NAMALWA (cell line): ENCODE measurements around the gene ACAT2.
"Not testable (repeated sequence)": the region's sequence is repeated elsewhere in the genome, so short reads cannot be mapped to it uniquely, and the experiment has no call there.

Experiments
- DNase-seq: peaks from one replicate; pipeline ENCODE4 v3.0.0-alpha.2; 2015; ENCODE audit warnings: low spot score

ACAT2 gene

DNA sequence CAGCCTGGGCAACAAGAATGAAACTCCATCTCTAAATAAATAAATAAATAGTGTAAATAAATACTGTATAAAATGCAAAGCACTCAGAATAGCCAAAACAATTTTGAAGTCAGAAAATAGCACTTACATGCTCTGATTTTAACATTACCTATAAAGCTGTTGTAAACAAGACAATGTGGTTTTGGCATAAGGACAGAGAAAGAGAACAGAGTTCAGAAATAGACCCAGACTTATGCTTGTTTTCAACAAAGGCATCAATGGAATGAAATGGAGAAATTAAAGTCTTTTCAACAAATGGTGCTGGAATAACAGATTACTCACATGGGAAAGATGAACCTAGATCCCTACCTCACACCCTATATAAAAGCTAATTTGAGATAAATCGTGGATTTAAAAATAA lies 10.4 kb downstream of the ACAT2 start:
- DNase-seq, result no peak

DNA sequence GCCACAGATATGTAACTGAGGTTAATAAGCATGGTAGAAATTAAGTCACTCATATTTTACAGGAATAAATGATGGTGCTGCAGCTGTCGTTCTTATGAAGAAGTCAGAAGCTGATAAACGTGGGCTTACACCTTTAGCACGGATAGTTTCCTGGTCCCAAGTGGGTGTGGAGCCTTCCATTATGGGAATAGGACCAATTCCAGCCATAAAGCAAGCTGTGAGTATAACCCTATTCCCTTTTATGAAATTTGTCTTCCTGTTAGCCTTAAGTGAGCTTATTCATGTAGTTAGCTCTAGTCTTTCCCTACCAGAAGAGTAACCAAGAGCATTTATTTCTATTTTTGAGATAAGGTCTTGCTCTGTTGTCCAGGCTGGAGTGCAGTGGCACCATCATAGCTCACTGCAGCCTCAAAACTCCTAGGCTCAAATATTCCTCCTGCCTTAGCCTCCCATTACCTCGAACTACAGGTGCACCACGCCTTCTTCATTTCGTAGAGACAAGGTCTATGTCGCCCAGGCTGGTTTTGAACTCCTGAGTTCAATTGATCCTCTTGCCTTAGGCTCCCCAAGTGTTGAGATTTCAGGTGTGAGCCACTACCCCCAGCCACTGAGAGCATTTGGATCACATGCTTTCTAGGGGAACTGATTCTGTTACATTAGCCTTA lies 15.5 kb downstream of the ACAT2 start:
- no peak for DNase-seq

DNA sequence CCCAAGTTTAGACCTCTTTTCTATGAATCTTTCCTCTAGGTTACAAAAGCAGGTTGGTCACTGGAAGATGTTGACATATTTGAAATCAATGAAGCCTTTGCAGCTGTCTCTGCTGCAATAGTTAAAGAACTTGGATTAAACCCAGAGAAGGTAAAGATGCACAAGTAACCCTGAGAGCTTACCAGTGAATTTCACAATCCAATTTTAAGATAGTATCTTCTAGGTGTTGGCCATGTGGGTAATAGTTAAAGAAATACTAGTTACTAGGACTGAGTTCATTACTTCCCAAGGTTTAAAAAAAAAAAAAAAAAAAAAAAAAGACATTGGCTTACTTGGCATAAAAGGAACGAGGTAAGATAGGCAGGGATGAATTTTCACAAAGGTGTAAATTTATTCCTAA lies 16.3 kb downstream of the ACAT2 start:
- no peak for DNase-seq

DNA sequence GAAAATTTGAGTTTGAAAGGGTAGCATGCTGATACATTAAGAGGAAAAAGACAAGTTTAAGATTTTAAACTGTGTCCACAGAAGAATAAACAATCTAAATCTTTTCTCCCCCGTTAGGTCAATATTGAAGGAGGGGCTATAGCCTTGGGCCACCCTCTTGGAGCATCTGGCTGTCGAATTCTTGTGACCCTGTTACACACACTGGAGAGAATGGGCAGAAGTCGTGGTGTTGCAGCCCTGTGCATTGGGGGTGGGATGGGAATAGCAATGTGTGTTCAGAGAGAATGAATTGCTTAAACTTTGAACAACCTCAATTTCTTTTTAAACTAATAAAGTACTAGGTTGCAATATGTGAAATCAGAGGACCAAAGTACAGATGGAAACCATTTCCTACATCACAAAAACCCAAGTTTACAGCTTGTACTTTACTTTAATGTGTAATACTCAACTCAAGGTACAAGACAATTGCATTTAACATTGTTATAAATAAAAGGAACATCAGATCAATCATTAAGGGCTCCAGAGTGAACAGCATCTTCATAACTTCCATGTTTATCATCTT lies 16.8 kb downstream of the ACAT2 start:
- no peak for DNase-seq

DNA sequence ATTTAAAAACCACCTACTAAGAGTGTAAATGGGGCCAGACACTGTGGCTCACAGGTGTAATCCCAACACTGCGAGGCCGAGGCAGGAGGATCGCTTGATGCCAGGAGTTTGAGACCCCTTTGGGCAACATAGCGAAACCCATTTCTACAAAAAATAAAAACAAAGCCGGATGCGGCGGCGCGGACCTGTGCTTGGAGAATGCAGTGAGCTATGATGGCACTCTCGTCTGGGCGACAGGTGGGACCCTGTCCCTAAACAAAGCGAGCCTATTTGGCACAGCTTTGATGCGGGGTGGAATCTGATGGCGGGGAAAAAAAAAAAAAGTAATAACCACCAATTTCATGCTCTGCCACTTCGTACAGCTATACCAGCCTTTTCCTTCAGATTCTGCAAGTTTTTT lies 26.4 kb downstream of the ACAT2 start:
- no peak for DNase-seq

DNA sequence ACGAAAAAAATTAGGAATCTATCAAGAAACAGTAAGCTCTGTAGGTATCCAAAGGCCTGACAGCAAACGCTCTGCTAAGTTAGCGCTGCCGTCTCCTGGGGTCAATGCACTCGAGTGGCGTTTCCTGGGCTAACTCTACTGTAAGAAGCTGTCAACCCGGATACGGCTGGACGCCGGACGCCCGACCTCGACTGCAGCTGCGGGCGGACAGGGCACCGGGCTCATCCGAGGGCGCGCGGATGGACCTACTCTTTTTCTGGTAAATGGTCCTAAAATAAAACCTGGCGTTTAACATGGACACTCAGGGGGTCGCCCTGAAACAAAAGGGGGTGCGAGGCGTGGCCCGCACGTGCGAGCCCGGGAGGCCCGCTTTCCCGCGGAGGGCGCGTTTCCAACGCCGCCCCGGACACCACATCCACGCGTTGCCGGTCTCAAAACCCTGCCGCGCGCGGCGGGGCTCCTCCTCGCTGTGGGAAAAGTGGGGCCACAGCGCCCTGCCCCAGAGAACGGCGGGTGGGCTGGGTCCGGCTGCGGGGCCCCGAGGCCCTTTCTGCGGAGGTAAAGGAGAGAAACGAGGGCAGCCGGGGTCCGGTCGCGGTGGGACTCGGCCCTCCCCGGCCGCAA lies 27.0 kb downstream of the ACAT2 start:
- DNase-seq, result peak; percentile 45

DNA sequence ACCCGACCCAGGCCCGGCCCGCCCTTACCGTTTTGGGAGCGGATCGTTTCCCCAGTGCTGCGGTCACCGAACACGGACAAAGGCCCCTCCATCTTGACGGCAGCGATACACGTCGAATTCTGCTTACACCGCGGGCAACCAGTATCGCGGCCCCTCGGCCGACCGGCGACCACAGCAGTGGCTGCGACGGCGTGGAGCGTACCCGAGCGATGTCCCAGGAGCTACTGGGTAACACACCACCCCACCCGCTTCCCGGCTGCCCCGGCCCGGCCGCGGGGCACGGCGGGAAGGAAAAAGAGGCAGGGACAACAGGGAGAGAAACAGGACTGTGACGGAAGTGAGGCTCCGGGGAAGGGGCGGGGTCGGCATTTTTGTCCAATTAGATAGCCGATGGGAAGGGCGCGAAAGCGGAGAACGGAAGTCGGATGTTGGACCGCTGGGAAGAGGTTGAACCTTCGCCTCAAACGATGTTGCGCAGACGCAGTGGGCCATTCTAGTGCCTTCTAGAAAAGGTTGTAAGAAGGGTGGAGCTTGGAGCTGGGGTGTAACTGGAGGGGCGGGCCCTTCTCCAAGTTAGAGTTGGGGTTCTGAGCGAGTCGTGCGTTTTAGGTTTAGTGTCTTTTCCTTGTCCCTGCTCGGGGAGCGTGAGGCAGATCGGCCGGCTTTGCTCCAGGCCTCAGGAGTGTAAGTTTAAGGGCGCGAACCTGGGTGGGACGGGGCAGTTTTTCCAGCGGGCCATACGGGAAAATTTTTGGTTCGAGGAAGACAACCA lies 27.7 kb downstream of the ACAT2 start, which contains the start of gene TCP1:
TSS of gene TCP1 (minus strand) at position 226 of the 772 bp plus-strand sequence. CDS start at position 92, 134 bp downstream.
- DNase-seq, result peak; percentile 99

DNA sequence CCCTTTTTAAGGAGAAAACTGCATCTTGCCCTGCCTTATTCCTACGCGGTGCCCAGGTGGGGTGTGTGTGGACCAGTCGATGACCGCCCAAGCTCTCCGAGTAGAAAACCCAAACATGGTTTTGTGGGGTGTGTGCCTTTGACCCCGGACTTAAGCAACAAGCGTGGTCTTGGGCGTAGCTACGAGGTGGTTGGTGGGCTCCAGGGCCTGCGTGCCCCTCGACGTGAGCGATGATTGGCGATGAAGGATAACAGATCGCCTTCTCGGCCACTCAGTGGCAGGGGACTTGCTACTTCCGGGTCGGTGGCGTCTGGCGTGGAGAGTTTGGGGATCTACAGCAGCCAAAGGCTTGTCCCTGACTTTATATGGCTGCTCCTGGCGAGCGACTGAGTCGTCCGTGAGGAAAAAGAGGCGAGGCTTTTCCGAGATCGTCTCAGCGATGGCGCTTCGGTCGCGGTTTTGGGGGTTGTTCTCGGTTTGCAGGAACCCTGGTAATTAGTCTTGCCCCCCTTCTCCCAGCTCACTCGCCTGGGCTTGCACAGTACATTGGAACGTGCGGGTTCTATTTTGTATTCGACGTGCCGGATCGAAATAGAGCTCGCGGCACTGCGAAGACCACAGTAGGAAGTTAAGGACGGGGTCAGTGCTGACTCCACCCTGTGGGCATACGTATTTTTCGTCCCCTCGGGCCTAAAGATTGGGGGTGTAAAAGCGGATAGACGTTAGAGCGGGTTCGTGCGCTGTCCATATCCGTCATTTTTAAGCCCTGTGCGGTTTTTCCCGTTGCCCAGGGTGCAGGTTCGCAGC lies 28.5 kb downstream of the ACAT2 start, which contains the start of gene MRPL18:
TSS of gene MRPL18 (plus strand) at position 319 of the 807 bp plus-strand sequence. CDS start at position 440, 121 bp downstream.
- peak; percentile 98 for DNase-seq

DNA sequence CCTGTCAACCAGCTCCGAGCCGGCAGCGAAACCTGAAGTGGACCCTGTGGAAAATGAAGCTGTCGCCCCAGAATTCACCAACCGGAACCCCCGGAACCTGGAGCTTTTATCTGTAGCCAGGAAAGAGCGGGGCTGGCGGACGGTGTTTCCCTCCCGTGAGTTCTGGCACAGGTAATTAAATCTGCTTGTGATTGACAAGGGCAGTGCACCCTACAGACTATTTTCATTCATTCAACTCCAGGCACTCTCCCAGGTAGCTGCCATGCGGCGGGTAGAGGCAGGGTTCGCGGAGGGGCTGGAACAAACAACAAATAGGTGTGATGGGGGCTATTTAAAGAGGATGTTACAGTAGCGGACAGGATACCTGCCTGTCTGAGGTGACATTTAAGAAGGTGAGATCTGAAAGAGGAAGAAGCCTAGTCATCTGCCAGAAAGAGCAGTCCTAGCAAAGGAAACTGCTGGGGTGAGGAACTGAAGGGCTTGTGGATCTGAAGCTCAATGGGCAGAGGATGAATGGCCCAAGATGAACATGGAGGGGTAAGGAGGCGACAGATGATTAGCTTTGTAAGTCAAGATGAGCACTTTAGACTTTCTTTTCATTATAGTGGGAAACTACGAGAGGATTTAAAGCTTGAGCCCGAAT lies 29.2 kb downstream of the ACAT2 start:
- DNase-seq, result peak; percentile 42

DNA sequence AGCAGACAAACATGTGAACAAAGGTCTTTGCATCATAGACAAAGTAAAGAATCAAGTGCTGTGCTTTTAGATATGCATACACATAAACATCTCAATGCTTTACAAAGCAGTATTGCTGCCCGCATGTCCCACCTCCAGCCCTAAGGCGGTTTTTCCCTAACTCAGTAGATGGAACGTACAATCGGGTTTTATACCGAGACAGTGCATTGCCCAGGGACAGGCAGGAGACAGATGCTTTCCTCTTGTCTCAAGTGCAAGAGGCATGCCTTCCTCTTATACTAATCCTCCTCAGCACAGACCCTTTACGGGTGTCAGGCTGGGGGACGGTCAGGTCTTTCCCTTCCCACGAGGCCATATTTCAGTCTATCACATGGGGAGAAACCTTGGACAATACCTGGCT lies 33.1 kb downstream of the ACAT2 start:
- not testable (repeated sequence) for DNase-seq

DNA sequence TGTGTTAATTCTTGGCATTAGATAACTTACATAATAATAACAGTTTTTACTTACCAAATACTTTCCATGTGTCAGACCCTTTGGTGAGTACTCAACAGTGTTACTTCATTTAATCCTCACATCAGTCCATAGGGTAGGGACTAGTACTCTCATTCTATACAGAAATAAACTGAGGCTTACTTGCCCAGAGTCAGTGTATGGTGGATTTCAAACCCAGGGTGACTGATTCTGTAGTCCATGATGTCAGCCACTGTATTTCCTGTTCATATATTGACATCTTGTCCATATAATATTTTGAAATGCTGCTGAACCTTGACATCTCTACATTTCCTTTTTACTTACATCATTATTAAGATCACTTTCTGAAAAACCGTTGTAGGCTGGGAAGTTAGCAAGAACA lies 35.7 kb downstream of the ACAT2 start:
- no peak for DNase-seq

DNA sequence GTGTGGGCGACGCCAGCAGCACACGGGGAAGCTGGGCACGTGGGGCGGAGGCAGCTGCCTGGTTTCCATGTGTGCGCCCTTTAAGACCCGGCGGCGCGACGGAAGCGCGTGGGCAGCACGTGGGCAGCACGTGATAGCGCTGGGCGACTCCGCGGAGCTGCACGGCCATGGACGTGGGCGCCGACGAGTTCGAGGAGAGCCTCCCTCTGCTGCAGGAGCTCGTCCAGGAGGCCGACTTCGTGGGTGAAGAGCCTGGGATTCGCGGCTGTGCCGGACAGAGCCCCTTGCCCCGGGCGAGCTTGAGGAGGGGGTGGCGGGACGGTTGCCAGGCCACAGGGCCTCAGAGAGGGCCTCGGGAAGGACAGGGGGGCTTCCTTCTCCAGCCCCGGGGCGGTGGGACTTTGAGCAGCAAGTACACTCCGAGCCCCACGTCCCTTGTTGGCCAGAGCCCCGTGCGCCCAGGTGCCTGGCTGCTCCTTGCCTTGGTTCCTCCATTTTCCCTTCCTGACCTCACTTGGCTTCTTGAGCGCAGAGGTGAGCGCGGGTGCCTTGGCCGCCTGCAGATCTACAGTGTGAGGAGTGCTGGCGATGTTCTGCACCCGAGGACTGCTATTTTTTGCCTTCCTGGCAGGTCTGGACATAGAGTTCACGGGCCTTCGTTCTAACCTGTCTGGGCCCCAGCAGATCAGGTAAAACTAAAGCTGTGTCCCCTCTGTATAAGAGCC lies 38.5 kb downstream of the ACAT2 start, which contains the start of gene PNLDC1:
TSS of gene PNLDC1 (plus strand) at position 136 of the 725 bp plus-strand sequence. CDS start at position 168, 32 bp downstream.
- DNase-seq, result no peak

DNA sequence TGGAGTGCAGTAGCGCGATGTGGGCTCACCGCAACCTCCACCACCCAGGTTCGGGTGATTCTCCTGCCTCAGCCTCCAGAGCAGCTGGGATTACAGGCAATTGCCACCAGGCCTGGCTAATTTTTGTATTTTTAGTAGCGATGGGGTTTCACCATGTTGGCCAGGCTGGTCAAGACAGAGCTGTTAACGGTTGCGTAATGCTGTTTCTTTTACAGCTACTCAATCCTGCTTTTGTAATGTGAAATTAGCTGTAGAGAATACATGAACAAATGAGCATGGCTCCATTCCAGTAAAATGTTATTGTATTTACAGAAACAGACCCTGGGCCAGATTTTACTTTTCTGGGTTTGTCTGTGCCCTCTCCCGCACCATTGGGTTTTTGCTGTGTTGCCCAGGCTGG lies 40.1 kb downstream of the ACAT2 start:
- no peak for DNase-seq

DNA sequence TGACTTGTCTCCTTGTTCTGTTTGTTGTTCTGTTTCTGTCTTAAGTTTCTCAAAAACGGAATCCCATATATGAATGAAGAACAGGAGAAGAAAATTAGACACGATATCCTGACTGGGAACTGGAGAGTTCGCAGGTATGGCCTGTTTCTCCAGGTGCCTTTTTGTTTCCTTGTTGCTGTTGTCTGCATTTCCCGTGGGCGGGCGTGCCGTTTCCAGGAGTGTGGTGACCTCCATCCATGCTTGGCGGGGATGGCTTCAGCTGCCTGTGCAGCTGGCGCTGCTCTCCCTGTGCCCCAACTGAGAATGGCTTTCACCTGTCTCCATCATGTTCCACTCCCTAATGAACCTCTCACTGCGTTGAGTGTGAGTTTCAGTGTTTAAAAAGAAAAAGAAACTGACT lies 42.7 kb downstream of the ACAT2 start:
- DNase-seq, result no peak

DNA sequence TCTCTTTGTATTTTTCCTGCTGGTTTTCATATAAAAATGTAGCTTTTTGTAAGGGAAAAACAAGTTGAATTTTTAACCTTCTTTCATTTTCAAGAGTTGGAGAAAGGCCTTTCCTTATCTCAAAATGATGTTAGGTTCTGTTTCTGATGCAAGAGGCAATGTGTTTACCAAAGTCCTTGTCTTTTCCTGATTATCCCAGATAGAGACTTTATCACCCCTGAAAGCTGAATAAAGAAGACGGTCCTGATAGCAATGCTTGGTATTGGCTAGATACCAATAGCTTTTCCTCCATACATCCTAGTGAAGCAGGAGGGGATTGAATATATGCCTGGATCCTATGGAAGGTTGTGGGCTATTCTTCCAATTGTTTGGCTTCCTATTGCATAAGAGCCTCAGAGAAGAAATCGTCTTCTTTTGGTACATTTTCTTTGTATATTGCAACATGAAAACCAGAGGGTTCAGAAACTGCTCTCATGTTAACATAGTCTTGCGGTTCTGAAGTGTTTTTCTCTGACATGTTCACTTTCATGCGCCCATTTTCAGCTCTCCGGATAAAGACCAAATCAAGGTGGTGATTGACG lies 43.7 kb downstream of the ACAT2 start:
- DNase-seq, result no peak

DNA sequence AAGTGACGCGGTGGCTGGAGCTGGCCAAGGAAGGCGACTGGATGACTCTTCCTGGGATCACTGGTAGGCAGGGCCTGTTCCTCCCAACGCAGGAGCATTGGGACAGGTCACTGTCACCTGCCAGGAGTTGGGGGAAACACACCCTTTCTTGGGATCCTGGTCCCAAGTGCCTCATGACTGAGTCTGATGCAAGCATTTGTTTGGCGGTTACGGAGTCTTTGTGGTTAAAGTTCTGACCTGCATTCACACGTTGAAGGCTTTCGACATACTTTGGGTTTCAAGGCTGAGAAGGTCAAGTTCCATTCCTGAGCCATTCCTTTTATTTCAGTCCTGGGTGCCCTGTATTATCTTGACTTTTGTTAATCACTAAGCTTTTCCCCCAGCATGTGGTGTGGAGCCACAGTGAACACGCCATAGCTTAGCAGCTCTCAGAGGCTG lies 44.2 kb downstream of the ACAT2 start:
- DNase-seq, result no peak

DNA sequence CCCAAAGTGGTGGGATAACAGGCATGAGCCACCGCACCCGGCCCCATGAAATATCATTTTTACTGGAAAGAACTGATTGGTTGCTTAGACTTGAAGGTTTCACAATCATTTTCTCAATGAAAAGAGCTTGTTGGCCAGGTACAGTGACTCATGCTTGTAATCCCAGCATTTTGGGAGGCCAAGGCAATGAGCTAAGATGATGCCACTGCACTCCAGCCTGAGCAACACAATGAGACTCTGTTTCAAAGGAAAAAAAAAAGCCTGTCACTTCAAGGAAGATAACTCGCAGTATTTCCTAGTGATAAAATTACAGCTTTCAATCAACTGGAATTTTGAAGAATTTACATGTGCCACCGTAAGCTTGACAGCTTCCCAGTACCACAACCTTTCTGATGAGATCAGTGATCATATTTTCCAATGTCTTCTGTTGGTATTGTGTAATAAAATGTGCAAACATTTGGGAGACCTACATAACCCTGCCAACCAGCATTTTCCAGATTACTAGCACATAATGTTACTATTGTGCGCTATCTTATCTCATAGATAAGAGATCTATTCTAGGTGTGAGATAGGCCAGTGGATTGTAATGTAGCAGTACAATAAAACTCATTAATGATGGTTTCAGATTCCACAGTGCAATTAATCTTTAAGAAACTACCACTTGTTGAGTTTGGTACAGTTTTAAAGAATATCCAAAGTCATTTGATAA lies 45.5 kb downstream of the ACAT2 start:
- DNase-seq, result no peak

DNA sequence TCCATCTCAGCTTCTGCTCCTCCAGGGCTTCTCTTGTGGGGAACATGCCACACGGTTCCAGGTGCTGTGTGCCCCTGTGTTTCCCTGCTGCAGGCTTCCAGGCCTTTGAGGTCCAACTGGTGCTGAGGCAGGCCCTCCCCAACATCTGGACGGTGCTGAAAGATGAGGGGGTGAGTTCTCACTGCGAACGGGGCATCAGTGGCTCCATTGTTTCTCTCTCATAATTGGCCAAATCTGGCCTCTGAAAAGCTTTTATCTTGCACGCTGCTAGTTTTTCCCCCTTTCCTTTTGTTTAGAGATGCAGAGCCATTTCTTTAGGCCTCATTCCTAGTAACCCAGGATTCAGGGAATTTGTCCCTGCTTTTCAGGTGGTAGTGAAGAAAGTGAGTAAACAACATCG lies 46.8 kb downstream of the ACAT2 start:
- no peak for DNase-seq

DNA sequence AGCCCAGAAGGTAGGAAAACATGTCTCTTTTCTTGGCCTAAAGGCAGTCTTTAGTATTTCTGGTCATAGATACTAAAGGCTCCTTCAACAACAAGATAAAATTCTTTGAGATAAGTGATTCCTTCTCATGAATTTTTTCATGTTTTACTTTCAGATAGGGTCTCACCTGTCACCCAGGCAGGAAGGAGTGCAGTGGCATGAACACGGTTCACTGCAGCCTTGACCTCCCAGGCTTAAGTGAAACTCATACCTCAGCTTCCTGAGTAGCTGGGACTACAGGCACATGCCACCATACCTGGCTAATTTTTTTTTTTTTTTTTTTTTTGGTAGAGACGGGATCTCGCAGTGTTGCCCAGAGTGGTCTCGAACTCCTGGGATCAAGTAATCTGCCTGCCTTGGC lies 47.3 kb downstream of the ACAT2 start:
- DNase-seq, result no peak
